ENCODE data around the gene NEK11. TPM values are rescaled to one million over a fixed set of nuclear protein-coding genes. Genes with fewer than 3 reads are reported as not detected.

The NEK11 gene
- total RNA-seq, 1 donor from 2014 or later = 8.1 TPM

DNA sequence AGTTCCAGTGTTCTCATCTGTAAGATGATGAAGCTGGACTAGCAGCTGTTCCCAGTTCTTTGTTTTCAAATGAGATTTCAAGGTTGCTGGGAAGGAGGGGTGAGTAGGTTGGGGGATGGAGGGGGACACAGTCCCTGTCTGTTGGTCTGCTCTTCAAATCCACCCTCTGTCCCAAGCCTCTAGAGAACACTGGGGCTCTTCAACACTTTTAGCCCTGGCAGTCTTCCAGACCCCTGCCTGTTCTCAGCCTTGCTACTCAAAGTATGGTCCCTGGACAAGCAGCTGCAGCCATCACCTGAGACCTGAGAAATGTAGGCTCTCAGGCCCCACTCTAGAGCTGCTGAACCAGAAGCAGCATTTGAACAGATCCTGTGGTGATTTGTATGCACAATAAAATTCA lies 41.3 kb downstream of the NEK11 start:
- Histone ChIP-seq H3K4me1 (no peaks in the 10 kb centered on the region), H3K27me3 (no peaks in the 10 kb centered on the region), H3F3A (ENCODE audit: low read depth) (no peaks in the 10 kb centered on the region), H3K9me3 (ENCODE audit: low read depth) (no peaks in the 10 kb centered on the region), H4K20me1 (ENCODE audit: low read depth) (no peaks in the 10 kb centered on the region), H2AFZ (replicated peaks) (no peak overlapping the region), H3K79me2 (ENCODE audit: low read depth) (no peaks in the 10 kb centered on the region), H3K27ac (no peak overlapping the region), H3K4me2 (no peak overlapping the region), H3K9ac (no peak overlapping the region), H3K4me3 (no peak overlapping the region), H3K36me3 (no peaks in the 10 kb centered on the region)
- H3K4me1 Mint-ChIP-seq = peaks cover 16% of the 10 kb centered on the region
- H3K36me3 Mint-ChIP-seq = no peaks in the 10 kb centered on the region
- no peaks in the 10 kb centered on the region for H3K9me3 Mint-ChIP-seq
- no peaks in the 10 kb centered on the region for H3K27me3 Mint-ChIP-seq (ENCODE audit: insufficient read depth, low read depth)
- no peak for DNase-seq (ENCODE audit: low spot score)
- TF ChIP-seq, protein P1, sequence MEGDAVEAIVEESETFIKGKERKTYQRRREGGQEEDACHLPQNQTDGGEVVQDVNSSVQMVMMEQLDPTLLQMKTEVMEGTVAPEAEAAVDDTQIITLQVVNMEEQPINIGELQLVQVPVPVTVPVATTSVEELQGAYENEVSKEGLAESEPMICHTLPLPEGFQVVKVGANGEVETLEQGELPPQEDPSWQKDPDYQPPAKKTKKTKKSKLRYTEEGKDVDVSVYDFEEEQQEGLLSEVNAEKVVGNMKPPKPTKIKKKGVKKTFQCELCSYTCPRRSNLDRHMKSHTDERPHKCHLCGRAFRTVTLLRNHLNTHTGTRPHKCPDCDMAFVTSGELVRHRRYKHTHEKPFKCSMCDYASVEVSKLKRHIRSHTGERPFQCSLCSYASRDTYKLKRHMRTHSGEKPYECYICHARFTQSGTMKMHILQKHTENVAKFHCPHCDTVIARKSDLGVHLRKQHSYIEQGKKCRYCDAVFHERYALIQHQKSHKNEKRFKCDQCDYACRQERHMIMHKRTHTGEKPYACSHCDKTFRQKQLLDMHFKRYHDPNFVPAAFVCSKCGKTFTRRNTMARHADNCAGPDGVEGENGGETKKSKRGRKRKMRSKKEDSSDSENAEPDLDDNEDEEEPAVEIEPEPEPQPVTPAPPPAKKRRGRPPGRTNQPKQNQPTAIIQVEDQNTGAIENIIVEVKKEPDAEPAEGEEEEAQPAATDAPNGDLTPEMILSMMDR (IDR thresholded peaks at IDR 0.05) = no peak
- TF ChIP-seq EZH2phosphoT487 (IDR thresholded peaks at IDR 0.05) (no peak), EZH2 (IDR thresholded peaks at IDR 0.05) (no peak)
- H3K27ac Mint-ChIP-seq = no peak overlapping the region
- no peak overlapping the region for H3K4me3 Mint-ChIP-seq

DNA sequence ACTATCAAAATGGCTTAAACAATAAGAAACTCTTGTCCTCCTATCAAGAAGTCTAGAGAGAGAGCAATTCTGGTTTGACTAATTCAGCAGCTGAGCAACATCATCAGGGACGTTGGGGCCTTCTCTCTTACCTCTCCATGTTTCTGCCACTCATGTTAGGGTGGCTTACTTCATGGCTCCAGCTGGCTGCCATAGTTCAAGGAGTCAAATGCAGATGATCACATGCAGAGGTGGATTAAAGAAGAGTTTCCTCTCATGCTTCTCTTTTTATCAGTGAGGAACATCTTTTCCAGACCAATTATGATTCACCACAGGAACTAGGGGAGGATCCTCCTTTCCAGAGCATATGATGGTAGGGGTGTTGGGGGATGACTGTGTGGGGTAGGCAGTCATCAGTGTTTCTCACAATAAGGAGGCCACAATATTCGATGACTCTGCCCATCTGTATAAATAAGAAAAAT lies 45.5 kb downstream of the NEK11 start:
- Mint-ChIP-seq H3K36me3 (no peaks in the 10 kb centered on the region), H3K27me3 (ENCODE audit: insufficient read depth, low read depth) (peaks cover 3% of the 10 kb centered on the region), H3K4me1 (peaks cover 28% of the 10 kb centered on the region), H3K9me3 (no peaks in the 10 kb centered on the region), H3K27ac (no peak overlapping the region), H3K4me3 (no peak overlapping the region)
- H3K4me2 ChIP-seq = no peak overlapping the region
- H3K79me2 ChIP-seq (ENCODE audit: low read depth) = no peaks in the 10 kb centered on the region
- H2AFZ ChIP-seq (replicated peaks) = peak overlapping the region; percentile 30
- H3K9me3 ChIP-seq (ENCODE audit: low read depth) = no peaks in the 10 kb centered on the region
- H3F3A ChIP-seq (ENCODE audit: low read depth) = no peaks in the 10 kb centered on the region
- H3K4me1 ChIP-seq = no peaks in the 10 kb centered on the region
- no peaks in the 10 kb centered on the region for H4K20me1 ChIP-seq (ENCODE audit: low read depth)
- no peak for DNase-seq (ENCODE audit: low spot score)
- TF ChIP-seq EZH2 (IDR thresholded peaks at IDR 0.05) = no peak
- TF ChIP-seq EZH2phosphoT487 (IDR thresholded peaks at IDR 0.05) = no peak
- TF ChIP-seq, protein P1 (IDR thresholded peaks at IDR 0.05) = no peak
- no peaks in the 10 kb centered on the region for H3K27me3 ChIP-seq
- no peak overlapping the region for H3K27ac ChIP-seq
- no peaks in the 10 kb centered on the region for H3K36me3 ChIP-seq
- H3K4me3 ChIP-seq = no peak overlapping the region
- H3K9ac ChIP-seq = no peak overlapping the region

DNA sequence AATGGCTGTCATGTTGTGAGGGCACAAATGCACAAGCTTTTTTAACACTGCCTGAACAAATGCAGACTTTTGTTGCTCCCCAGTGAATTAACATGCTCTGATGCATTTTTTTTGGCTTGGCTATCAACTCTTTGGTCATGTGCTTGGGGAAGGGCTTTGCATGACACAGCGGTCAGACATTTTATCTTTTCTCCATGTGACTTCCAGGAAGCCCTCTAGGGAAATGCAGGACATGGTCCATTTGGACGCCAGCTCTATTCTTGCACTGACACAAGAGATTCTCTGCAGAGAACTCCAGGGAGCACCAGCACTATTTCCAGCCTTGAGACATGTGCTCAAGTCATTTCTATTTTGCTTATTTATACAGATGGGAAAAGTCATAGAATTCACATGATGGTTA lies 46.2 kb downstream of the NEK11 start:
- Histone ChIP-seq H3K36me3 (no peaks in the 10 kb centered on the region), H3K9me3 (ENCODE audit: low read depth) (no peaks in the 10 kb centered on the region), H3K4me1 (peaks cover 6% of the 10 kb centered on the region), H3K4me3 (no peak overlapping the region), H4K20me1 (ENCODE audit: low read depth) (no peaks in the 10 kb centered on the region), H3K9ac (no peak overlapping the region), H3K27me3 (no peaks in the 10 kb centered on the region), H3K4me2 (no peak overlapping the region), H3F3A (ENCODE audit: low read depth) (no peaks in the 10 kb centered on the region), H2AFZ (replicated peaks) (no peak overlapping the region), H3K79me2 (ENCODE audit: low read depth) (no peaks in the 10 kb centered on the region), H3K27ac (no peak overlapping the region)
- Mint-ChIP-seq H3K4me1 (peaks cover 35% of the 10 kb centered on the region), H3K9me3 (no peaks in the 10 kb centered on the region), H3K27ac (no peak overlapping the region), H3K27me3 (ENCODE audit: insufficient read depth, low read depth) (peaks cover 3% of the 10 kb centered on the region), H3K36me3 (no peaks in the 10 kb centered on the region), H3K4me3 (no peak overlapping the region)
- no peak for DNase-seq (ENCODE audit: low spot score)
- TF ChIP-seq EZH2phosphoT487 (IDR thresholded peaks at IDR 0.05) = no peak
- TF ChIP-seq EZH2 (IDR thresholded peaks at IDR 0.05) = no peak
- TF ChIP-seq, protein P1 (IDR thresholded peaks at IDR 0.05) = no peak
